Loucy (cell line): ENCODE measurements around the gene PTPRQ.

ENCODE experiments used
- CTCF ChIP-seq: fragments of 200-600 bp; sonication (generic); conservative IDR thresholded peaks from 2 replicates; pipeline ENCODE4 v1.5.1; 2014; ENCODE audit warnings: mild to moderate bottlenecking, antibody characterized with exemption, low read length
- EZH2phosphoT487 ChIP-seq: fragments of 200-600 bp; IDR thresholded peaks from 2 replicates; pipeline ENCODE4 v1.6.1; 2018; ENCODE audit warnings: antibody characterized with exemption, mild to moderate bottlenecking, moderate library complexity, borderline replicate concordance

GRCh38 chr12:80602455-80602854 is 158.4 kb downstream of the PTPRQ start:
- TF ChIP-seq CTCF = no peak
- no peak for TF ChIP-seq EZH2phosphoT487
